WTC11 (cell line): Measurements from ENCODE around the gene SAMD1. TPM values are rescaled to one million over a fixed set of nuclear protein-coding genes. Genes with fewer than 3 reads are reported as not detected.

Experiments used
- ATAC-seq: fragments of 200-7000 bp; cut with Tn5 transposase; 2 replicates; pipeline ENCODE4 v1.10.0; 2021; ENCODE audit warnings: mild to moderate bottlenecking, moderate library complexity
- CTCF ChIA-PET: fragments of 300-600 bp; sonication (Branson Sonifier 250); formaldehyde crosslinking; loops from one replicate; lab custom pipeline; 2021; ENCODE audit warnings: antibody characterized with exemption; lab: Charles Lee
- POLR2A ChIA-PET: fragments of 350-600 bp; sonication (Branson Sonifier 250); formaldehyde crosslinking; loops from one replicate; lab custom pipeline; 2021; ENCODE audit warnings: antibody characterized with exemption; lab: Charles Lee
- DNase-seq: peaks from one replicate; pipeline ENCODE4 v3.0.0; 2021; ENCODE audit warnings: low spot score
- H3K27ac Mint-ChIP-seq: 2 replicates; pipeline ENCODE4 v1.8.0; 2021; ENCODE audit warnings: mixed read lengths
- H3K27me3 Mint-ChIP-seq: 2 replicates; pipeline ENCODE4 v1.8.0; 2021; ENCODE audit warnings: low read depth, mild to moderate bottlenecking, moderate library complexity, mixed read lengths
- H3K36me3 Mint-ChIP-seq: 2 replicates; pipeline ENCODE4 v1.8.0; 2021; ENCODE audit warnings: mixed read lengths
- H3K4me1 Mint-ChIP-seq: 2 replicates; pipeline ENCODE4 v1.8.0; 2022; ENCODE audit warnings: mixed read lengths
- H3K4me3 Mint-ChIP-seq: 2 replicates; pipeline ENCODE4 v1.8.0; 2021; ENCODE audit warnings: mild to moderate bottlenecking, moderate library complexity, mixed read lengths
- H3K9me3 Mint-ChIP-seq: 2 replicates; pipeline ENCODE4 v1.8.0; 2021; ENCODE audit warnings: mixed read lengths
- ATF1 ChIP-seq: sonication (generic); formaldehyde crosslinking; IDR thresholded peaks from 2 replicates; pipeline ENCODE4 v1.8.1; 2023; ENCODE audit warnings: mild to moderate bottlenecking, moderate library complexity, missing genetic modification reagents
- CREM ChIP-seq: sonication (generic); formaldehyde crosslinking; IDR thresholded peaks from 2 replicates; pipeline ENCODE4 v1.8.1; 2022; ENCODE audit warnings: mild to moderate bottlenecking, missing genetic modification reagents, moderate library complexity
- ETV6 ChIP-seq: sonication (generic); formaldehyde crosslinking; IDR thresholded peaks from 2 replicates; pipeline ENCODE4 v1.8.1; 2022; ENCODE audit warnings: mild to moderate bottlenecking, missing genetic modification reagents
- GRHL2 ChIP-seq: fragments of 250-450 bp; sonication (Bioruptor Pico); IDR thresholded peaks from 2 replicates; pipeline ENCODE4 v1.8.0; 2022; ENCODE audit warnings: mild to moderate bottlenecking, moderate library complexity; ENCODE audit not compliant: insufficient replicate concordance, severe bottlenecking
- HMGXB4 ChIP-seq: sonication (generic); formaldehyde crosslinking; IDR thresholded peaks from 2 replicates; pipeline ENCODE4 v1.8.1; 2023; ENCODE audit warnings: mild to moderate bottlenecking, moderate library complexity, missing genetic modification reagents
- NFATC4 ChIP-seq: fragments of 250-450 bp; sonication (Bioruptor Pico); IDR thresholded peaks from 2 replicates; pipeline ENCODE4 v1.9.0; 2021; ENCODE audit warnings: mild to moderate bottlenecking
- NR3C1 ChIP-seq: sonication (generic); formaldehyde crosslinking; conservative IDR thresholded peaks from 2 replicates; pipeline ENCODE4 v1.8.1; 2023; ENCODE audit warnings: low read depth, mild to moderate bottlenecking, missing genetic modification reagents
- PRDM15 ChIP-seq: sonication (generic); formaldehyde crosslinking; IDR thresholded peaks from 2 replicates; pipeline ENCODE4 v1.8.0; 2022; ENCODE audit warnings: missing genetic modification reagents
- PRRX2 ChIP-seq: fragments of 250-450 bp; sonication (Bioruptor Pico); IDR thresholded peaks from 2 replicates; pipeline ENCODE4 v1.8.0; 2021; ENCODE audit warnings: mild to moderate bottlenecking
- RORB ChIP-seq: fragments of 250-450 bp; sonication (Bioruptor Pico); IDR thresholded peaks from 2 replicates; pipeline ENCODE4 v1.9.0; 2021; ENCODE audit warnings: mild to moderate bottlenecking
- SMAD3 ChIP-seq: sonication (generic); formaldehyde crosslinking; IDR thresholded peaks from 2 replicates; pipeline ENCODE4 v1.8.0; 2022; ENCODE audit warnings: missing genetic modification reagents, mild to moderate bottlenecking, borderline replicate concordance
- SMAD4 ChIP-seq: sonication (generic); formaldehyde crosslinking; IDR thresholded peaks from 2 replicates; pipeline ENCODE4 v1.8.0; 2022; ENCODE audit warnings: mild to moderate bottlenecking, missing genetic modification reagents
- TP53 ChIP-seq: sonication (generic); formaldehyde crosslinking; IDR thresholded peaks from 2 replicates; pipeline ENCODE4 v1.8.1; 2023; ENCODE audit warnings: mild to moderate bottlenecking, missing genetic modification reagents
- USF1 ChIP-seq: sonication (generic); formaldehyde crosslinking; IDR thresholded peaks from 2 replicates; pipeline ENCODE4 v1.8.0; 2022; ENCODE audit warnings: mild to moderate bottlenecking, missing genetic modification reagents
- ZNF121 ChIP-seq: sonication (generic); formaldehyde crosslinking; IDR thresholded peaks from 2 replicates; pipeline ENCODE4 v1.8.0; 2023; ENCODE audit warnings: missing genetic modification reagents
- ZNF138 ChIP-seq: sonication (generic); formaldehyde crosslinking; conservative IDR thresholded peaks from 2 replicates; pipeline ENCODE4 v1.8.1; 2022; ENCODE audit warnings: mild to moderate bottlenecking, moderate library complexity, missing genetic modification reagents
- ZNF317 ChIP-seq: sonication (generic); formaldehyde crosslinking; IDR thresholded peaks from 2 replicates; pipeline ENCODE4 v1.8.1; 2023; ENCODE audit warnings: low read depth, mild to moderate bottlenecking, moderate library complexity, missing genetic modification reagents, borderline replicate concordance
- total RNA-seq: library from RNA; stranded (reverse); gene quantifications from 3 replicates; pipeline ENCODE4 v1.2.3, GENCODE V29; 2021
- TF ChIP-seq, protein P1 (sequence below): sonication (generic); formaldehyde crosslinking; IDR thresholded peaks from 2 replicates; pipeline ENCODE4 v1.8.1; 2022; ENCODE audit warnings: low read depth, missing genetic modification reagents, borderline replicate concordance
- TF ChIP-seq, protein P2 (sequence below): sonication (generic); formaldehyde crosslinking; IDR thresholded peaks from 2 replicates; pipeline ENCODE4 v1.8.1; 2022; ENCODE audit warnings: low read depth, mild to moderate bottlenecking, moderate library complexity, missing genetic modification reagents, borderline replicate concordance
- TF ChIP-seq, protein P3 (sequence below): sonication (generic); formaldehyde crosslinking; conservative IDR thresholded peaks from 2 replicates; pipeline ENCODE4 v1.8.1; 2022; ENCODE audit warnings: mild to moderate bottlenecking, missing genetic modification reagents
- TF ChIP-seq, protein P4 (sequence below): sonication (generic); formaldehyde crosslinking; conservative IDR thresholded peaks from 2 replicates; pipeline ENCODE4 v1.8.1; 2023; ENCODE audit warnings: mild to moderate bottlenecking, low read depth, missing genetic modification reagents, moderate library complexity
- TF ChIP-seq, protein P5 (sequence below): fragments of 250-450 bp; sonication (Bioruptor Pico); IDR thresholded peaks from 2 replicates; pipeline ENCODE4 v1.9.0; 2021; ENCODE audit warnings: mild to moderate bottlenecking

Gene SAMD1
- total RNA-seq, 1 experiment from 2014 or later = 116 TPM

DNA sequence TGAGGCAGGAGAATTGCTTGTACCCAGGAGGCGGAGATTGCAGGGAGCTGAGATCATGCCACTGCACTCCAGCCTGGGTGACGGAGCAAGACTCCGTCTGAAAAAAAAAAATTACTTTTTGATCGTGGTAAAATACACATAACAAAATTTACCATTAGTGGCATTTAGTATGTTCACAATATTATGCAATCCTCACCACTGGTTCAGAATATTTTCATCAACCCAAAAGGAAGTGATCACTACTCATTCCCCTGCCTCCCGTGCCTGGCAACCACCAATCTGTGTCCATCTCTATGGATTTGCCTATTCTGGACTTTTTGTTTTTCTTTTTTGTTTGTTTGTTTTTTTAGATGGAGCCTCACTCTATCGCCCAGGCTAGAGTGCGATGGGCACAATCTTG, 27.4 kb downstream of the SAMD1 start:
- Mint-ChIP-seq H3K4me3 (no peak overlapping the region), H3K9me3 (no peaks in the 10 kb centered on the region), H3K4me1 (peaks cover 12% of the 10 kb centered on the region), H3K27me3 (peaks cover 20% of the 10 kb centered on the region), H3K36me3 (no peaks in the 10 kb centered on the region), H3K27ac (no peak overlapping the region)
- ATAC-seq (no peak), DNase-seq (no peak)
- ChIA-PET POLR2A (no interaction called here), CTCF (interaction anchor here (0.6 to 7.8 kb wide), 3 partner anchors 9 to 203 kb away, joined by 3 to 187 read pairs (median 5); partner anchors contain the start of gene MISP3)
- no peak for TF ChIP-seq ATF1 (CRISPR knock-in tag)
- no peak for TF ChIP-seq SMAD3 (CRISPR knock-in tag)
- no peak for TF ChIP-seq ZNF138 (CRISPR knock-in tag)
- TF ChIP-seq ETV6 (CRISPR knock-in tag) = no peak
- TF ChIP-seq TP53 (CRISPR knock-in tag) = no peak
- TF ChIP-seq HMGXB4 (CRISPR knock-in tag) = no peak
- TF ChIP-seq RORB (CRISPR knock-in tag) = no peak
- no peak for TF ChIP-seq ZNF317 (CRISPR knock-in tag)
- TF ChIP-seq ZNF121 = no peak
- TF ChIP-seq PRDM15 = no peak
- TF ChIP-seq NFATC4 (CRISPR knock-in tag) = no peak
- no peak for TF ChIP-seq CREM (CRISPR knock-in tag)
- no peak for TF ChIP-seq NR3C1 (CRISPR knock-in tag)
- TF ChIP-seq, protein P1, sequence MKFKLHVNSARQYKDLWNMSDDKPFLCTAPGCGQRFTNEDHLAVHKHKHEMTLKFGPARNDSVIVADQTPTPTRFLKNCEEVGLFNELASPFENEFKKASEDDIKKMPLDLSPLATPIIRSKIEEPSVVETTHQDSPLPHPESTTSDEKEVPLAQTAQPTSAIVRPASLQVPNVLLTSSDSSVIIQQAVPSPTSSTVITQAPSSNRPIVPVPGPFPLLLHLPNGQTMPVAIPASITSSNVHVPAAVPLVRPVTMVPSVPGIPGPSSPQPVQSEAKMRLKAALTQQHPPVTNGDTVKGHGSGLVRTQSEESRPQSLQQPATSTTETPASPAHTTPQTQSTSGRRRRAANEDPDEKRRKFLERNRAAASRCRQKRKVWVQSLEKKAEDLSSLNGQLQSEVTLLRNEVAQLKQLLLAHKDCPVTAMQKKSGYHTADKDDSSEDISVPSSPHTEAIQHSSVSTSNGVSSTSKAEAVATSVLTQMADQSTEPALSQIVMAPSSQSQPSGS (CRISPR knock-in tag) = no peak
- TF ChIP-seq GRHL2 = no peak
- TF ChIP-seq SMAD4 (CRISPR knock-in tag) = no peak
- no peak for TF ChIP-seq USF1 (CRISPR knock-in tag)
- TF ChIP-seq, protein P2, sequence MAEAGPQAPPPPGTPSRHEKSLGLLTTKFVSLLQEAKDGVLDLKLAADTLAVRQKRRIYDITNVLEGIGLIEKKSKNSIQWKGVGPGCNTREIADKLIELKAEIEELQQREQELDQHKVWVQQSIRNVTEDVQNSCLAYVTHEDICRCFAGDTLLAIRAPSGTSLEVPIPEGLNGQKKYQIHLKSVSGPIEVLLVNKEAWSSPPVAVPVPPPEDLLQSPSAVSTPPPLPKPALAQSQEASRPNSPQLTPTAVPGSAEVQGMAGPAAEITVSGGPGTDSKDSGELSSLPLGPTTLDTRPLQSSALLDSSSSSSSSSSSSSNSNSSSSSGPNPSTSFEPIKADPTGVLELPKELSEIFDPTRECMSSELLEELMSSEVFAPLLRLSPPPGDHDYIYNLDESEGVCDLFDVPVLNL (CRISPR knock-in tag) = no peak

DNA sequence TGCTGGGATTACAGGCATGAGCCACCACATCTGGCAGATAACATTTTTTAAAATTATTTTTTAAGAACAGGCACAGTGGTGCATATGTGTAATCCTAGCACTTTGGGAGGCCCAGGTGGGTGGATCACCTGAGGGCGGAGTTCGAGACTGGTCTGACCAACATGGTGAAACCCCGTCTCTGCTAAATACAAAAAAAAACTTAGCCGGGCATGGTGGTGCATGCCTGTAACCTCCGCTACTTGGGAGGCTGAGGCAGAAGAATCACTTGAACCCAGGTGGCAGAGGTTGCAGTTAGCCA, 28.0 kb downstream of the SAMD1 start:
- no peak overlapping the region for H3K4me3 Mint-ChIP-seq
- CTCF ChIA-PET = interaction anchor here (7.3 to 7.8 kb wide), 2 partner anchors 9 to 16 kb away, joined by 164 to 187 read pairs; partner anchors contain the start of gene MISP3
- no peak for DNase-seq
- peaks cover 26% of the 10 kb centered on the region for H3K27me3 Mint-ChIP-seq
- no peak for ATAC-seq
- H3K27ac Mint-ChIP-seq = no peak overlapping the region
- POLR2A ChIA-PET = no interaction called here
- peaks cover 12% of the 10 kb centered on the region for H3K4me1 Mint-ChIP-seq
- no peaks in the 10 kb centered on the region for H3K36me3 Mint-ChIP-seq
- H3K9me3 Mint-ChIP-seq = no peaks in the 10 kb centered on the region
- TF ChIP-seq, protein P3, sequence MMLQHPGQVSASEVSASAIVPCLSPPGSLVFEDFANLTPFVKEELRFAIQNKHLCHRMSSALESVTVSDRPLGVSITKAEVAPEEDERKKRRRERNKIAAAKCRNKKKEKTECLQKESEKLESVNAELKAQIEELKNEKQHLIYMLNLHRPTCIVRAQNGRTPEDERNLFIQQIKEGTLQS = no peak
- no peak for TF ChIP-seq PRRX2 (CRISPR knock-in tag)
- TF ChIP-seq, protein P4, sequence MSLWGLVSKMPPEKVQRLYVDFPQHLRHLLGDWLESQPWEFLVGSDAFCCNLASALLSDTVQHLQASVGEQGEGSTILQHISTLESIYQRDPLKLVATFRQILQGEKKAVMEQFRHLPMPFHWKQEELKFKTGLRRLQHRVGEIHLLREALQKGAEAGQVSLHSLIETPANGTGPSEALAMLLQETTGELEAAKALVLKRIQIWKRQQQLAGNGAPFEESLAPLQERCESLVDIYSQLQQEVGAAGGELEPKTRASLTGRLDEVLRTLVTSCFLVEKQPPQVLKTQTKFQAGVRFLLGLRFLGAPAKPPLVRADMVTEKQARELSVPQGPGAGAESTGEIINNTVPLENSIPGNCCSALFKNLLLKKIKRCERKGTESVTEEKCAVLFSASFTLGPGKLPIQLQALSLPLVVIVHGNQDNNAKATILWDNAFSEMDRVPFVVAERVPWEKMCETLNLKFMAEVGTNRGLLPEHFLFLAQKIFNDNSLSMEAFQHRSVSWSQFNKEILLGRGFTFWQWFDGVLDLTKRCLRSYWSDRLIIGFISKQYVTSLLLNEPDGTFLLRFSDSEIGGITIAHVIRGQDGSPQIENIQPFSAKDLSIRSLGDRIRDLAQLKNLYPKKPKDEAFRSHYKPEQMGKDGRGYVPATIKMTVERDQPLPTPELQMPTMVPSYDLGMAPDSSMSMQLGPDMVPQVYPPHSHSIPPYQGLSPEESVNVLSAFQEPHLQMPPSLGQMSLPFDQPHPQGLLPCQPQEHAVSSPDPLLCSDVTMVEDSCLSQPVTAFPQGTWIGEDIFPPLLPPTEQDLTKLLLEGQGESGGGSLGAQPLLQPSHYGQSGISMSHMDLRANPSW (CRISPR knock-in tag) = no peak
- TF ChIP-seq, protein P5, sequence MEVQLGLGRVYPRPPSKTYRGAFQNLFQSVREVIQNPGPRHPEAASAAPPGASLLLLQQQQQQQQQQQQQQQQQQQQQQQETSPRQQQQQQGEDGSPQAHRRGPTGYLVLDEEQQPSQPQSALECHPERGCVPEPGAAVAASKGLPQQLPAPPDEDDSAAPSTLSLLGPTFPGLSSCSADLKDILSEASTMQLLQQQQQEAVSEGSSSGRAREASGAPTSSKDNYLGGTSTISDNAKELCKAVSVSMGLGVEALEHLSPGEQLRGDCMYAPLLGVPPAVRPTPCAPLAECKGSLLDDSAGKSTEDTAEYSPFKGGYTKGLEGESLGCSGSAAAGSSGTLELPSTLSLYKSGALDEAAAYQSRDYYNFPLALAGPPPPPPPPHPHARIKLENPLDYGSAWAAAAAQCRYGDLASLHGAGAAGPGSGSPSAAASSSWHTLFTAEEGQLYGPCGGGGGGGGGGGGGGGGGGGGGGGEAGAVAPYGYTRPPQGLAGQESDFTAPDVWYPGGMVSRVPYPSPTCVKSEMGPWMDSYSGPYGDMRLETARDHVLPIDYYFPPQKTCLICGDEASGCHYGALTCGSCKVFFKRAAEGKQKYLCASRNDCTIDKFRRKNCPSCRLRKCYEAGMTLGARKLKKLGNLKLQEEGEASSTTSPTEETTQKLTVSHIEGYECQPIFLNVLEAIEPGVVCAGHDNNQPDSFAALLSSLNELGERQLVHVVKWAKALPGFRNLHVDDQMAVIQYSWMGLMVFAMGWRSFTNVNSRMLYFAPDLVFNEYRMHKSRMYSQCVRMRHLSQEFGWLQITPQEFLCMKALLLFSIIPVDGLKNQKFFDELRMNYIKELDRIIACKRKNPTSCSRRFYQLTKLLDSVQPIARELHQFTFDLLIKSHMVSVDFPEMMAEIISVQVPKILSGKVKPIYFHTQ (CRISPR knock-in tag) = no peak
